CD8-positive, alpha-beta memory T cell (primary cell): ENCODE results near the gene SOX2. TPM values are rescaled to one million over a fixed set of nuclear protein-coding genes. Genes with fewer than 3 reads are reported as not detected.

Experiments used
- CTCF ChIA-PET: fragments of 350-600 bp; sonication (Branson Sonifier 250); formaldehyde crosslinking; loops from one replicate; lab custom pipeline; 2021; ENCODE audit warnings: antibody characterized with exemption; lab: Charles Lee
- POLR2A ChIA-PET: fragments of 350-600 bp; sonication (Branson Sonifier 250); formaldehyde crosslinking; loops from one replicate; lab custom pipeline; 2021; ENCODE audit warnings: antibody characterized with exemption; lab: Charles Lee
- DNase-seq, 5 donors: peaks; one replicate each; pipeline versions ENCODE4 v3.0.0 to v3.0.0-alpha.2; 2020 to 2022; ENCODE audit warnings: mixed read lengths in 1 of 5
- H3K27ac ChIP-seq: one replicate; pipeline ENCODE4 v1.7.0; 2013; ENCODE audit warnings: low read depth, mild to moderate bottlenecking, low read length, moderate library complexity
- H3K27me3 ChIP-seq: 2 replicates; pipeline ENCODE4 v1.7.0; 2013; ENCODE audit warnings: low read length, mild to moderate bottlenecking; ENCODE audit not compliant: insufficient read depth, poor library complexity, severe bottlenecking
- H3K36me3 ChIP-seq: 2 replicates; pipeline ENCODE4 v1.7.0; 2013; ENCODE audit warnings: mild to moderate bottlenecking, low read length, moderate library complexity; ENCODE audit not compliant: insufficient read depth
- H3K4me1 ChIP-seq: 2 replicates; pipeline ENCODE4 v1.7.0; 2013; ENCODE audit warnings: mild to moderate bottlenecking, low read length, moderate library complexity; ENCODE audit not compliant: insufficient read depth
- H3K4me3 ChIP-seq: 2 replicates; pipeline ENCODE4 v1.7.0; 2013; ENCODE audit warnings: mild to moderate bottlenecking, low read length
- H3K9me3 ChIP-seq: 2 replicates; pipeline ENCODE4 v1.7.0; 2013; ENCODE audit warnings: mild to moderate bottlenecking, low read length
- H3K27ac Mint-ChIP-seq, 8 donors: one replicate each; pipeline ENCODE4 v1.8.0; 2020 to 2021; ENCODE audit warnings: mixed read lengths in 8 of 8, mild to moderate bottlenecking in 6 of 8, inconsistent platforms in 3 of 8, moderate library complexity in 3 of 8
- H3K27me3 Mint-ChIP-seq, 2 donors: one replicate each; pipeline ENCODE4 v1.8.0; 2020 to 2021; ENCODE audit warnings: mixed read lengths in 2 of 2, mild to moderate bottlenecking in 1 of 2, moderate library complexity in 1 of 2
- H3K36me3 Mint-ChIP-seq, 3 donors: one replicate each; pipeline ENCODE4 v1.8.0; 2020 to 2021; ENCODE audit warnings: mixed read lengths in 3 of 3, inconsistent platforms in 1 of 3, mild to moderate bottlenecking in 1 of 3
- H3K4me1 Mint-ChIP-seq, 3 donors: one replicate each; pipeline ENCODE4 v1.8.0; 2020 to 2021; ENCODE audit warnings: mixed read lengths in 3 of 3, inconsistent platforms in 1 of 3, mild to moderate bottlenecking in 1 of 3
- H3K4me3 Mint-ChIP-seq, 7 donors: one replicate each; pipeline ENCODE4 v1.8.0; 2020 to 2021; ENCODE audit warnings: mixed read lengths in 7 of 7, mild to moderate bottlenecking in 6 of 7, moderate library complexity in 4 of 7, inconsistent platforms in 2 of 7
- H3K9me3 Mint-ChIP-seq, 5 donors: one replicate each; pipeline ENCODE4 v1.8.0; 2020 to 2022; ENCODE audit warnings: mixed read lengths in 5 of 5, mild to moderate bottlenecking in 3 of 5, moderate library complexity in 2 of 5, inconsistent platforms in 1 of 5
- polyA plus RNA-seq: library from polyadenylated mRNA; unstranded; fragments of 300-500 nt; fragmentation: Illumina TruSeq; gene quantifications from one replicate; pipeline ENCODE4 v1.2.3, GENCODE V29; 2021
- total RNA-seq, 2 experiments: library from RNA; stranded (reverse); gene quantifications; one replicate each; pipeline ENCODE4 v1.2.3, GENCODE V29; 2021

SOX2 gene
- total and polyA plus RNA-seq, 3 experiments from 2014 or later, result not detected

- H3K27me3 Mint-ChIP-seq, result peaks cover 81 to 91% of the 10 kb centered on the region in 2 donors
- CTCF ChIA-PET, result interaction anchor here (1.1 to 2.5 kb wide), 2 partner anchors 9 to 983 kb away, joined by 3 to 8 read pairs; no protein-coding TSS in a partner anchor
- H3K4me1 Mint-ChIP-seq, result peaks cover 22 to 42% (median 32%) of the 10 kb centered on the region in 3 donors
- Histone ChIP-seq H3K9me3 (no peaks in the 10 kb centered on the region), H3K27me3 (peaks cover 48% of the 10 kb centered on the region), H3K36me3 (no peaks in the 10 kb centered on the region), H3K4me1 (peaks cover 10% of the 10 kb centered on the region), H3K4me3 (peak overlapping the region; percentile 19), H3K27ac (no peak overlapping the region)
- peaks cover 0 to 4% (median 0%) of the 10 kb centered on the region in 3 donors for H3K36me3 Mint-ChIP-seq
- H3K4me3 Mint-ChIP-seq, result peak overlapping the region in 6 of 7 donors; percentile 43 to 88 (median 60)
- peaks cover 0 to 50% (median 31%) of the 10 kb centered on the region in 5 donors for H3K9me3 Mint-ChIP-seq
- POLR2A ChIA-PET, result no interaction called here
- H3K27ac Mint-ChIP-seq, result peak overlapping the region in 3 of 8 donors; percentile 12 to 89 (median 22)
- peak in 3 of 5 donors; percentile 23 to 50 (median 26) for DNase-seq
Measured at GRCh38 chr3:181700168-181701087, 11.3 kb upstream of the SOX2 start.

- Mint-ChIP-seq H3K36me3 (peaks cover 0 to 4% (median 0%) of the 10 kb centered on the region in 3 donors), H3K4me1 (peaks cover 22 to 42% (median 32%) of the 10 kb centered on the region in 3 donors), H3K4me3 (peak overlapping the region in 3 of 7 donors; percentile 54 to 88 (median 64)), H3K27ac (no peak overlapping the region), H3K27me3 (peaks cover 82 to 91% of the 10 kb centered on the region in 2 donors), H3K9me3 (peaks cover 0 to 53% (median 32%) of the 10 kb centered on the region in 5 donors)
- DNase-seq, result no peak
- Histone ChIP-seq H3K27me3 (peaks cover 52% of the 10 kb centered on the region), H3K4me1 (peaks cover 10% of the 10 kb centered on the region), H3K9me3 (no peaks in the 10 kb centered on the region), H3K36me3 (no peaks in the 10 kb centered on the region), H3K4me3 (no peak overlapping the region), H3K27ac (no peak overlapping the region)
- ChIA-PET CTCF (interaction anchor here (2.5 kb wide), 1 partner anchor 983 kb away, joined by 8 read pairs; no protein-coding TSS in a partner anchor), POLR2A (no interaction called here)
Measured at GRCh38 chr3:181701096-181701495, 10.6 kb upstream of the SOX2 start.

GRCh38 chr3:181703601-181704420, 7.9 kb upstream of the SOX2 start:
- POLR2A ChIA-PET, result no interaction called here
- H3K9me3 Mint-ChIP-seq, result peaks cover 0 to 39% (median 26%) of the 10 kb centered on the region in 5 donors
- peaks cover 0 to 4% (median 0%) of the 10 kb centered on the region in 3 donors for H3K36me3 Mint-ChIP-seq
- Histone ChIP-seq H3K27me3 (peaks cover 49% of the 10 kb centered on the region), H3K4me3 (no peak overlapping the region), H3K27ac (no peak overlapping the region), H3K4me1 (peaks cover 10% of the 10 kb centered on the region), H3K9me3 (no peaks in the 10 kb centered on the region), H3K36me3 (no peaks in the 10 kb centered on the region)
- DNase-seq, result no peak
- CTCF ChIA-PET, result no interaction called here
- H3K27ac Mint-ChIP-seq, result peak overlapping the region in 3 of 8 donors; percentile 3 to 44 (median 27)
- peaks cover 20 to 33% (median 28%) of the 10 kb centered on the region in 3 donors for H3K4me1 Mint-ChIP-seq
- H3K27me3 Mint-ChIP-seq, result peaks cover 78 to 89% of the 10 kb centered on the region in 2 donors
- H3K4me3 Mint-ChIP-seq, result peak overlapping the region in 1 of 7 donors; percentile 75

- ChIA-PET CTCF (no interaction called here), POLR2A (no interaction called here)
- Histone ChIP-seq H3K36me3 (no peaks in the 10 kb centered on the region), H3K27ac (no peak overlapping the region), H3K9me3 (no peaks in the 10 kb centered on the region), H3K4me3 (no peak overlapping the region), H3K4me1 (peaks cover 10% of the 10 kb centered on the region), H3K27me3 (peaks cover 56% of the 10 kb centered on the region)
- H3K9me3 Mint-ChIP-seq, result peaks cover 0 to 36% (median 26%) of the 10 kb centered on the region in 5 donors
- H3K27me3 Mint-ChIP-seq, result peaks cover 79 to 87% of the 10 kb centered on the region in 2 donors
- H3K4me1 Mint-ChIP-seq, result peaks cover 21 to 31% (median 29%) of the 10 kb centered on the region in 3 donors
- DNase-seq, result no peak
- H3K27ac Mint-ChIP-seq, result no peak overlapping the region
- H3K4me3 Mint-ChIP-seq, result no peak overlapping the region
- H3K36me3 Mint-ChIP-seq, result peaks cover 0 to 4% (median 0%) of the 10 kb centered on the region in 3 donors
Measured at GRCh38 chr3:181704421-181705085, 7.2 kb upstream of the SOX2 start.

- H3K27ac ChIP-seq, result no peak overlapping the region
- H3K36me3 ChIP-seq, result no peaks in the 10 kb centered on the region
- H3K4me3 ChIP-seq, result no peak overlapping the region
- DNase-seq, result no peak
- no peaks in the 10 kb centered on the region for H3K9me3 ChIP-seq
- peaks cover 15% of the 10 kb centered on the region for H3K4me1 ChIP-seq
- H3K27me3 ChIP-seq, result peaks cover 61% of the 10 kb centered on the region
- H3K4me3 Mint-ChIP-seq, result peak overlapping the region in 1 of 7 donors; percentile 4
- H3K9me3 Mint-ChIP-seq, result peaks cover 0 to 39% (median 29%) of the 10 kb centered on the region in 5 donors
- CTCF ChIA-PET, result no interaction called here
- peaks cover 0 to 4% (median 0%) of the 10 kb centered on the region in 3 donors for H3K36me3 Mint-ChIP-seq
- peaks cover 79 to 87% of the 10 kb centered on the region in 2 donors for H3K27me3 Mint-ChIP-seq
- POLR2A ChIA-PET, result no interaction called here
- peak overlapping the region in 1 of 8 donors; percentile 37 for H3K27ac Mint-ChIP-seq
- H3K4me1 Mint-ChIP-seq, result peaks cover 25 to 33% (median 31%) of the 10 kb centered on the region in 3 donors
Measured at GRCh38 chr3:181705086-181705480, 6.6 kb upstream of the SOX2 start.

- Mint-ChIP-seq H3K4me1 (peaks cover 11 to 18% (median 18%) of the 10 kb centered on the region in 3 donors), H3K27ac (no peak overlapping the region), H3K4me3 (no peak overlapping the region), H3K36me3 (peaks cover 0 to 4% (median 0%) of the 10 kb centered on the region in 3 donors), H3K27me3 (peaks cover 64 to 67% of the 10 kb centered on the region in 2 donors), H3K9me3 (peaks cover 0 to 26% (median 22%) of the 10 kb centered on the region in 5 donors)
- DNase-seq, result no peak
- Histone ChIP-seq H3K27ac (no peak overlapping the region), H3K4me1 (peaks cover 9% of the 10 kb centered on the region), H3K36me3 (no peaks in the 10 kb centered on the region), H3K27me3 (peaks cover 67% of the 10 kb centered on the region), H3K4me3 (no peak overlapping the region), H3K9me3 (no peaks in the 10 kb centered on the region)
- ChIA-PET CTCF (no interaction called here), POLR2A (no interaction called here)
Measured at GRCh38 chr3:181707980-181708379, 3.7 kb upstream of the SOX2 start.
